Measurements from ENCODE around the gene SLAMF8.

SLAMF8 gene

DNA sequence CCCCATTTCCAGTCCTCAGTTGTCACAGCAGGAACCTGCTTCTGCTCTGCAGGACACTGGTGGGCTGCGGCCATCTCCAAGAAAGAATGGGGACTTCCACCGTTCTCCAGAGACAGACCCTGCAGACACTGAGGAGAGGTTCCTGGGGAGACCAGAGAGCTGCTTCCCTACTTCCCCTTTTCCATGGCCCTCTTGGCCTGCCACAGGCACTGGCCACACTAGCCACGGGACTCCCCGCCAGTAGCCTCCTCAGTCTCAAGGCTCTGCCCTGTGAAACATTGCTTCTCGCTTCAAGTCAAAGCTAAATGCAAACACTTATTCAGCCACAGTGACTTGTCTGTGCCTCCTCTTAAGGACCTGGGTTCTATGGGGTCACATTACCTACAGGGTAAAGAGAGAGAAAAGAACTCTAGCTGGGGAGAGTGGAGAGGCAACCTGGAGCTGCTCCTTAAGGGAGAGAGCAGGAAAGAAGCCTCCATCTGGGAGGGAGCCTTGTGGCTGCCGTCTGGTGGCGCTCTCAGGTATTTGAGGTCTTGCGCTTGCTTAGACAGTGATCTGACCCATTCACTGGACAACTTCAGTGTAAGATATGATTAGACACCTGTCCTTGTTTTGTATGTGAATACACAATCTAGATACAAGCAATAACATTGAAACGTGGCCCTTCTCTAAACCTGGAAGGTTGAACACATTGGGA, 5.4 kb upstream of the SLAMF8 start:
- no peak for DNase-seq (ENCODE audit: low spot score)

DNA sequence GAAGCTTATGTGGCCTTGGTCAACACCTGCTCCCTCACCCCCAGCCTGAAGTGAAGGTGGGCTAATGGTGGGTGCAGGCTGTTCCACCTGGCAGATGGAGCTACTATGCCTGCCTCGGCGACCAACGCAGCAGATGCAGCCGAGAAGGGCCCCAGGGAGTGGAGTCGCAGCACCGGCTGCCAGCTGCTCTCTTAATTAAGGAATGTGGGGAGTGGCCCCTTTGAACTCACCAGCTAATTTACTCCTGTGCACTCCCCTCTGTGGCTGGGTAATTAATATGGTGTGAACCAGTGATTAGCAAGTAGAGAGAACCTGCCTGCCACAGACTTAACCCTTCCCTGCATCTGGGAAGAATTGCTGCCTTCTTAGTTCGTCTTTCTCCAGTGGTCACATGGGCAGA, 3.3 kb upstream of the SLAMF8 start:
- no peak for DNase-seq (ENCODE audit: low spot score)

DNA sequence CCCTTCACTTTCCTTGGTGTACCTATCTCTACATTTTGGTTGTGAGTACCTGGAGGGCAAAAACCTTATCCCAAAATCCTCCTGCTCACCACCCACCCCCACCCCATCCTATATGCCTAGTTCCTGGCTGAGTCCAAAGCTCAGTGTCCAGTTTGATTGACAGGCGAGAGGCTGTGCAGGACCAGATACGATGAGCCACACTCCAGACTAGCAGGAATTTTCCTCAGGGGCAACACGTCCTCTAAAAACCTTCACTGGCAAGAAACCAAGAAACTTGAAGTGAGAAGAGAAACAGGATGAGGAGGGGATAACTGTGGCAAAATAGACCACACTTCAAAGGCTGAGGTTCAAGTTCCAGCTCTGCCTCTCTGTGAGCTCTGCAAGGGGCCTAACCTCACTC, 1.1 kb upstream of the SLAMF8 start:
- no peak for DNase-seq (ENCODE audit: low spot score)

DNA sequence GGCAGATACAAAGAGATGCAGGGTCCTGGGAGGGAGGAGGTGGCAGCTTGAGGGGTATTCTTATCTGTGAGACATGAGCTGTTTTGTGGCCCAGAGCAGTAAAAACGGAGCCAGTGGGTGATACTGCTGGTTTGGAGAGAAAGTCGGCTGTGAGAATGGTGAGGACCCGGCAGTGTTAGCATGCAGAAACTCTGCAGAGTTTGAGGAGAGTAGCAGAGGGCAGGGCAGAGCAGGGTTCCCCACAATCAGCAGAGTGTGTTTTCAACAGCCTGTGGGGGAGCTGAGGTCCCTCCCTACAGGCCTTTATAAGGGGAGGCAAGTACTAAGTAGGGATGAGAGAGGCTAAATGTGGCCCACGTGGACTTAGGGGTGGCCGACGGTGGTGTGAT, 423 bp downstream of the SLAMF8 start:
- DNase-seq (ENCODE audit: low spot score) = no peak

DNA sequence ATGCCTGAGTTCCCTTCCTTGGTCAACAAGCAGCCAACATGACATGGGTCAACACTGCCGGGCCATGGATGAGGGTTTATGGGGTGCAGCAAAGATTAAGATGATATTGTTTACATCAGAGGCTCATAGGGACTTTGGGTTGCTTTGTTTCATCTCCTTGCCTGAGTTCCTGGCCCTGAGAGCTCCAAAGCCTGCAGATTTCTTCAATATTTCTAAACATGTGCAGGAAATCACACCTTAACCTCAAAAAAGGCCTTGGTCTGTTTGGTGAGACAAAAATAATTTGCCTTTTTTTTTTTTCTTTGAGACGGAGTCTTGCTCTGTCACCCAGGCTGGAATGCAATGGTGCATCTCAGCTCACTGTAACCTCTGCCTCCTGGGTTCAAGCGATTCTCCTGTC, 876 bp downstream of the SLAMF8 start:
- DNase-seq (ENCODE audit: low spot score) = no peak

DNA sequence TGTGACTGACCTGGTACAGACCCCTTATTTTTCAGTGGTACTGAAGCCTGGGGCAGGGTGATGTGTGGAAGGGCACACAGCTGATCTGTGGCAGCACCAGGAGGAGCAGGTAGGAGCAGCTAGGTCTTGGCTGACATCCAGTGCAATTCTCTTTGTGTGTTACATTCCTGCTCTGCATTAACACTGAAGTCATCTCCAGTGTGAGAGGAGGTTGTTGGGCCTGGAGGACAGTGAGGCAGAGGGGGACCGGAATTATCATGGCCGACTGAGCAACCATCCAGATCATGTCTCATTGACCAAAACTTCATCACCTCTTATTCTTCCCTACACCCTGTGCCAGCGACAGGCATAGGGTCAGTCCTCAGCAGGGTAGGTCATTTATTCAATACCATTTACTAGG, 1.5 kb downstream of the SLAMF8 start:
- DNase-seq (ENCODE audit: low spot score) = no peak

DNA sequence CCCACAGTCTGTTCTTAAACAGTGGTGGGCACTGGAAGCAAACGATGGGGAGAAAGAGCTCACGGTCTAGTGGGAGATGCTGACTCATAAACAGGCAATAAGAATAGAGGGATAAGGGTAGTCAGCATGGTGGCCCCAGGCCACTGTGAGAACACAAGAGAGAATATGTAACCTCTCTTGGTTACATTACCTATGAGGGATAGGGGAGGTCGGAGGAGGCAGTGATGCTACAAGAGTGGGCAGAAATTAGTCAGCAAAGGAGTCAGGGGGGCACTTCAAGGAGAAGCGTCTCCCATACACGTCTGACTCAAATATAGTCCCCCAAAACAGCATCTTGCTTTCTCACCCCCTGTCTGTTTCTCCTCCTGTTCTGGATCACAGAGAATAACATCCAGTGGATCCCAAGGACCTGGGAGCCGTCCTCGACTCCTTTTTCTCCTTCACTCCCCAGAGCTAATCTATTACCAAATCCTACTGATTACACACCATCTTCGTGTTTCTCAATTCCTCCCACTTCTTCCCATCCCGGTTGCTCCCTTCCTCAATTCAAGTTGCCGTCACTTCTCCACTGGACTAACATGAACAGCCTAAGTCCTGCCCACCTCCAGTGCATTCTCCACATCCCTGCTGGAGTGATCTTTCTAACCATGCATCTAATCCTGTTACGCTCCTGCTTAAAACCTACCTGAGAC, 2.1 kb downstream of the SLAMF8 start:
- DNase-seq (ENCODE audit: low spot score) = no peak

DNA sequence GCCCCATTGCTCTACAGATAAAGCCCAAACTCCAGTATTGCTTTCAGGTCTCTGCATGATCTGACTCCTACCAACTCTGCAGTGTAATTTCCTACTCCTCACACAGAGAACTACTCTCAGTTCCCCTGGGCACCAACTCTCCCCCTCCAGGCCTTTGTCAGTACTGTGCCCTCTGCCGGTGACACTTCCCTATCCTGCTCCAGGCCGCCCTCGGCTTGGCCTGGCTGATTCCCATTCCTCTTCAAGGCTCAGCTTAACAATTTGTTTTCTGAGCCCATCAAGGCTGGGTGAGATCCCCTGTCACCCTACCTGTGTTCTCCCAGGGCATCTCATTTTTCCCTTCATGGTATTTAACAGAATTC, 2.6 kb downstream of the SLAMF8 start:
- no peak for DNase-seq (ENCODE audit: low spot score)

DNA sequence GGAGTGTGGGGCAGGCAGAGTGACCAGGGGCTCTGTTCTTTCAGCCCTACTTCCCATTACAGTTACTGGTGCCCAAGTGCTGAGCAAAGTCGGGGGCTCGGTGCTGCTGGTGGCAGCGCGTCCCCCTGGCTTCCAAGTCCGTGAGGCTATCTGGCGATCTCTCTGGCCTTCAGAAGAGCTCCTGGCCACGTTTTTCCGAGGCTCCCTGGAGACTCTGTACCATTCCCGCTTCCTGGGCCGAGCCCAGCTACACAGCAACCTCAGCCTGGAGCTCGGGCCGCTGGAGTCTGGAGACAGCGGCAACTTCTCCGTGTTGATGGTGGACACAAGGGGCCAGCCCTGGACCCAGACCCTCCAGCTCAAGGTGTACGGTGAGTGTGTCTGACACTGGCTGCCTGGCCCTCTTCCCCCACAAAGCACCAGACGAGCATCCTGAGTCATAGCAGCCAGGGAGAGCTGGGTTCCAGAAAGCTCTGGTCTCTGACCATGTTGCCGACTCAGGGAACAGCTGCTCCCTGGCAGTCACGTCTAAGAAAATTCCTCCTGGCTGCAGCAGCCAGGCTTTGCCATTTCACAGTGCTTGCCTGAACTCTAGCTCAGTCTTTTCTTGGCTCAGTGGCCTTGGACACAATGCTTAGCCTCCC, 3.3 kb downstream of the SLAMF8 start:
- DNase-seq (ENCODE audit: low spot score) = no peak

DNA sequence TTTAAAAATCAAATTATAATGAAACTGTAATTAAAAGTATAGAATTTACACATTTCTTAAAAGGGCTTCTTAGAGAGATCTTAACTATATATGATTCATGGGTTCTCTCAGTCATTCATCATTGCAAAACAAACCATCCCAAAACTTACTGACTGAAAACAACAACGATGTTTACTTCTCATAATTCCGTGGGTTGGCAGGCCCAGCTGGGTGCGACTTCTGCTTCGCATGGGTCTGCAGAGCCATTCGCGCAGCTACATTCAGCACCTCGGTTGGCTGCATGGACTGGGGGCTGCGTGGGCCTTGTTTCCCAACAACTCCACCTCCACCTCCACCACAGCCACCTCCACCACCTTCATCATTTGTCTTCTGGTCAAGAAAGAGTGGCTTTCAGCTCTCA, 4.0 kb downstream of the SLAMF8 start:
- no peak for DNase-seq (ENCODE audit: low spot score)

DNA sequence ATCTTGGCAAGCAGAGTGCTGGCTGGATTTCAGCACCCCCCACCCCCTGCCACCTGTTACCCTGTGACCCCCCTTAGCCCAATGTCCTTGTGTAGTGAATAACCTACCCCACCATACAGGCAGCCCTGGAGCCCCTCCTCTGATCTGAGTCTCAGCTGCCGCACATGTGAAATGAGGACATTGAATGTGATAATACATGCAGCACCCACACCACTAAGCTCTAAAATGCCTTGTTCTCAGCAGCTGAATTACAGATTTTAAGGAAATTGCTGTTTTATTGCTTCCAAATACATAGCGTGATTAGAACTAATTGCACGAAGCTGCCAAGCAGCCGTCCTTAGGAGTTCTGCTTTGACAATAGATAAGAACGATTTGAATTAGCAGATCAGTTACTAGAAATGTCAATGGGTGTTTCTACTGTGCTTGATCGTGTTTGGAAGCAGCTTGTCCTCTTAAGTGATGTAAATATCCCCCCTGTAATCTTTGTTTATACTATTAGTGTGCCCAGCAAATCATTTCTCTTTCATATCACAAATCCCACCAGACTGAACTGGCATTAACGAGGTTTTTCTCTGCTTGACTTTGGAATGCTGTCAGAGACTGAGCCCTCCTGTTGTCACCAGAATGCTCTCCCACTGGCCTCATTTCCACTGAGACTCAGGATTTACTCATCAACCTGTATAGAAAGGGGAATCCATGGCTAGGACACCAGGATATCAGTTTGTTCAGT, 4.9 kb downstream of the SLAMF8 start:
- DNase-seq (ENCODE audit: low spot score) = no peak

DNA sequence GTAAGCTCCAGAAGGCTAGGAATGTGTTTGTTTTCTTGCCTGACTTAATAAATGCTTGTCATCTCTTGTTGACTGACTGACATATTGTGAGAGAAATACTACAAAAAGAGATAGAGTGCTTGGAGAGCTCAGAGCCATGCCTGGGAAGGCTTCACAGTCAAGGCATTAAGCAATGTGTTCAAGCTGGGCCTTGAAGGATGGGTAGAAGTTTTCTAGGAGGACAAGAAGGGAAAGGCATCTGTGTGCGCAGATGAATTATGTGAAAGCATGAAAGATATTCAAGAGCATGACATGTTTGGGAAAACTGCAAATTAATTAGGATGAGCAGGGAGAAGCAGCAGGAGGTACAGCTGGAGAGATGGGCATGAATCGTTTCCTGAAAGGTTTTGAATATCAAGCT, 5.6 kb downstream of the SLAMF8 start:
- DNase-seq (ENCODE audit: low spot score) = no peak

DNA sequence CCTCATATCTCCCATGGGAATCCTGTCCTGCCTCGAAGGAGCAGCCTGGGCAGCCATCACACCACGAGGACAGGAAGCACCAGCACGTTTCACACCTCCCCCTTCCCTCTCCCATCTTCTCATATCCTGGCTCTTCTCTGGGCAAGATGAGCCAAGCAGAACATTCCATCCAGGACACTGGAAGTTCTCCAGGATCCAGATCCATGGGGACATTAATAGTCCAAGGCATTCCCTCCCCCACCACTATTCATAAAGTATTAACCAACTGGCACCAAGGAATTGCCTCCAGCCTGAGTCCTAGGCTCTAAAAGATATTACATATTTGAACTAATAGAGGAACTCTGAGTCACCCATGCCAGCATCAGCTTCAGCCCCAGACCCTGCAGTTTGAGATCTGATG, 8.7 kb downstream of the SLAMF8 start:
- DNase-seq (ENCODE audit: low spot score) = no peak

DNA sequence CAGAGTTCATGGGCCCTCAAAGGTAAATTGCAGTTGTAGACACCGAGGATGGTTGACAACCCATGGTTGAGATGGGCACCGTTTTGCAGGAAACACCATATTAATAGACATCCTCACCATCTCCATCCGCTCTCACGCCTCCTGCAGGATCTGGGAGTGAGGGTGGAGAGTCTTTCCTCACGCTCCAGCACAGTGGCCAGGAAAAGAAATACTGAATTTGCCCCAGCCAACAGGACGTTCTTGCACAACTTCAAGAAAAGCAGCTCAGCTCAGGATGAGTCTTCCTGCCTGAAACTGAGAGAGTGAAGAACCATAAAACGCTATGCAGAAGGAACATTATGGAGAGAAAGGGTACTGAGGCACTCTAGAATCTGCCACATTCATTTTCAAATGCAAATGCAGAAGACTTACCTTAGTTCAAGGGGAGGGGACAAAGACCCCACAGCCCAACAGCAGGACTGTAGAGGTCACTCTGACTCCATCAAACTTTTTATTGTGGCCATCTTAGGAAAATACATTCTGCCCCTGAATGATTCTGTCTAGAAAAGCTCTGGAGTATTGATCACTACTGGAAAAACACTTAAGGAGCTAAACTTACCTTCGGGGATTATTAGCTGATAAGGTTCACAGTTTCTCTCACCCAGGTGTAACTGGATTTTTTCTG, 9.3 kb downstream of the SLAMF8 start:
- DNase-seq (ENCODE audit: low spot score) = no peak

DNA sequence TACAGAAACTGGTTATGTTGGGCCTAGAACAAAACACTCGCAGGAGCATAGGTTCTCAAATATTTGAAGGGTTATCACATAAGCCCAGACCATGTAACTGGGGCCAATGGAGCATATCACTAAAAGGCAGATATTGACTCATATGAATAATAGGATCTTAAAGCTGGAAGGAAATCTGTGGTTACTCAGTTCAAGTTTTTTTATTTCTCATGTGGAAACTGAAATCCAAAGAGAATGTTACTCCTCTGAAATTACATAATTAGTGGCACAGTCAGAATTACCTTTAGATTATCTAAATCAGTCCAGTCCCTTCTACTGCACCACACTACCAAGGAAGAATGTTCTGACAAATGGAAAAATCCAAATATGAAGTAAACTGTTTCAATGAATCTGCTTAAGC, 12.0 kb downstream of the SLAMF8 start:
- no peak for DNase-seq (ENCODE audit: low spot score)

DNA sequence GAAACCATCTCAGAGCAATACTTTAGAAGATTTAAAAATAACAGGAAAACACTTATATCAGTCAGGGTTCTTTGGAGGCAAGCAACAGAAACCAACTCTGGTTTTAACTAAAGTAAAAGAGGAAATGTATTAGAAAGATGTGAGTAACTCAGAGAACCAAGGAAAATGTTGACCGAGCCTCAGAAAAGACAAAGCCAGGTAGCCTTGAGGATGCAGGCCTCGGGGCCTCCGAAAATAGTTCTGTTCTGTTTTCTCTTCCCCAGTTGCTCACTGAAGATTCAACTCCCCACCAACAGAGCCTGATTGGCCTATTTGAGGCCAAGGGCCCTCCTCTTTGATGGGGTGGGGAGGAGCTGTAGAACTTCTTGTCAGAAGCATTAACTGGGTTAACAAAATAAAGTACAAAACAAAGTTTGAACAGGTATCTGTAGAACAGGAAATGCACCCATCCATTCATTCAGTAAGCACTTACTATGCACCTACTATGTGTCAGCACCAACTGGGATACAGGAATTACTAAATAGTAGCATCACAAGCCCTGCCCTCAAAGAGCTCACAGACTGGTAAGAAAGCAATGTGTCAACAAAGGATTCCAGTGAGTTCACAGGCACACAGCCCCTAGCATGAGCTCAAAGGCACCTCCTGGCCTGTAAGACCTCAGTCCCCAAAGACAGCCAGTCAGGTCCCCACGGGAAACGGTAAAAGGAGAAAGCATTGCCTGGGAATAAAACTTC, 12.6 kb downstream of the SLAMF8 start:
- no peak for DNase-seq (ENCODE audit: low spot score)

DNA sequence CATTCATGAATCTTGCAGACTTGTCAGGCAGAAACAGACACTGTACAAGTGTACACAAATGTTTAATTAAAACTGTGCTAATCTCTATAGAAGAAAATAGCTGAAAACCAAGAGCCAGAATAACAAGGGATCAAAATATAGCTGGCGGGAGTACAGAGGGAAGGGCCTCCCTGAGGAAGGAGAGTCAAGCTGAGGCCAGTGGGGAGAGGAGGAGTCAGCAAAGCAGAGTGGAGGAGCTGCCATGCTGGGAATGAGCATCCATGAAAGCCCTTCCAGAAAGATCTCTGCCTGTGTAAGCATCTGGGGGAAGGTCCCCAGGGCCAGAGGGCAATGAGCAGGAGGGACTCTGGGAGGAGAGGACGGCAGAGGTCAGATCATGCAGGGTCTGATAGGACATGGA, 15.1 kb downstream of the SLAMF8 start:
- DNase-seq (ENCODE audit: low spot score) = no peak

DNA sequence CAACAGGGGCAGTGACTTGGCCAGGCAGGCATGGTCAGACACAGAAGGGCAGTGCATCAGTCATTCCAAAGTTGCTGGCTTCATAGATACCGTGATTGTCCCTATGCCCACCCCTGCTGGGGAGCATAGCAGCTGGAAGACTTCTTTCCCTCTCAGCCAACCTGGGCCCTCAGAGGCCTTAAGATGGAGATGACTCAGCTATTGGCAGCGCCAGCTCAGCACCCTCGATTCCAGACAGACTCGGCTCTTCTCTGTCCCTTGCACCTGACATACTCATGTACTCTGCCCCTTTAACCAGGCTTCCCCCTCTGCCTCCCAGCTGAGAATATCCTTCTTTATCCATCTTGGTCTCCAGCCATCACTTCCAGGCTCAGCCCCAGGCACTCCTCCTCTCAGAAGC, 16.8 kb downstream of the SLAMF8 start:
- DNase-seq (ENCODE audit: low spot score) = no peak

DNA sequence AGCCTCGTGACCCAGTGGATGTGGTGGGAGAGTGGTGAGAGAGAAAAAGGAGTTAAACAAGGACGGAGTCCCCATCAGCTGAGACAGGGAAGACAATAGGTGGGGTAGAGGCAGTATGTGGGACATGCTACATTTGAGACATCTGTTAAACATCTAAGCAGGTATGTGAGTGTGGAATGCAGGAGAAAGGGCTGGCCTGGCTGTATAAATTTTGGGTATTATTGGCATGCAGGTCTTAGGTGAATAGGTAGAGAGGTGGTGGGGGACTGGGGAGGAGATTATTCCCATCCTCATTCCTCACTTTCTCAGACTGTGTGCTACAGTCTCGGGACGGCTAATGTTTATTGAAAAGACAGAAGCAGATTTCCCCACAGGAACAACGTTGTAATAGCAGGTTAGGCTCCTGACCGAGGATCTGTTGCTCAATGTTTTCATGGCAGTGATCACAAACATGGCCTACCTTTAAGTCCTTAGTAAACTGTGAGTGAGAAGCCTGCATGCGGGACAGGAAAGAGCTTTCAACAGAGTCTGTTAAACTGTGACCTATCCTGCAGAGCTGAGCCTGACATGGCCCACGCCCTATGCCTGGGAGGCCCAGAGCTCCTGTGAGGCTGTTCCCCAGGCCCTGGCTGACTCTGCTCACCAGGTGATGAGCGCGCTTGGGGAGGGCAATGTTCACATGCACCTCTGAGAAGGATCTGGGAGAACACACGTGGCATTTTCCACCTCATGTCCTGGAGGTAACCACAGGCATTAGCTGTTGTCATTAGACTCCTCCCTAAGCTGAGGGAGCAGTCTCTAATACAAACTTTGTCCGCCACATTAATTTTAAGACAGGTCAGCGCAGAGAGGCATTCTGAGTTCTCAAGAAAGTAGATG, 19.3 kb downstream of the SLAMF8 start:
- no peak for DNase-seq (ENCODE audit: low spot score)

DNA sequence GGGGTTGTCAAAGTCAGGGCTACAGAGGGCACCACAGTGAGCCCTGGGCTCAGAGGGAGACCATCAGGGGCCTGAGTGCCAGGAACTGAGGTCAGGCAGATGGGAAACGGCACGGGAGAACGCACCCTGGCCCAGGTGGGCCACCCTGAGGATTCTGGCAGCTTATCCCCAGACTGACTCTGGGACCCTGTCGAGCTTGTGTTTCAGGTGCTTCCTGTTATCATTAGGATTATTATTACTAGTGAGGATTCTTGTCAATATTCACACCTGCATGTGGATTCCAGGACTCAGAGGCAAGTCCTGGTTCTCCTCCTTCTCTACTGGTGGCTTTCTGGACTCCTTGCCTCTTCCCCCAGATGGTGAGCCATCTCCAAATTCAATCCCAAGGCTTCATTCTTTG, 20.6 kb downstream of the SLAMF8 start:
- DNase-seq (ENCODE audit: low spot score) = no peak

DNA sequence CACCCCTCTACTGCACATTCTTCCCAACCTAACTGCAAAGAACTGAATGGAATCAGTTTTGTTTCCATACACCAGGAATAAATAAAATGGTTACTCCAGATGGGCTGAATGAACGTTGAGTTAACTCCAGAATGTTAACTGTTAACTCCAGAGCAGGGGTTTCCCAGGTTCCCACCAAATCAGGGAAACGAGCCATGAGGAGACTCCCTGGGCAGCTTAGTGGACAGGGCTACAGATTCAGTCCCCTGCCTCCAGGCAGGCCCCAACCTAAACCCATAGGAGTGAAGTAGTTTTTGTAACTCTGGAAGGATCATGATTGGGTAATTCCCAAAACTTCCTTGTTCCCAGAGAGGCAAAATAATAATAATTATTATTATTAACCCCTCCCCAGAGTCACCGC, 21.7 kb downstream of the SLAMF8 start:
- no peak for DNase-seq (ENCODE audit: low spot score)
